Suppressor macrophage treated with lipopolysaccharide for 4 hours (primary cell): Measurements from ENCODE around the gene FOXN4.

ENCODE experiments used
- DNase-seq: peaks from one replicate; pipeline ENCODE4 v3.0.0-alpha.2; 2020

FOXN4 gene

DNA sequence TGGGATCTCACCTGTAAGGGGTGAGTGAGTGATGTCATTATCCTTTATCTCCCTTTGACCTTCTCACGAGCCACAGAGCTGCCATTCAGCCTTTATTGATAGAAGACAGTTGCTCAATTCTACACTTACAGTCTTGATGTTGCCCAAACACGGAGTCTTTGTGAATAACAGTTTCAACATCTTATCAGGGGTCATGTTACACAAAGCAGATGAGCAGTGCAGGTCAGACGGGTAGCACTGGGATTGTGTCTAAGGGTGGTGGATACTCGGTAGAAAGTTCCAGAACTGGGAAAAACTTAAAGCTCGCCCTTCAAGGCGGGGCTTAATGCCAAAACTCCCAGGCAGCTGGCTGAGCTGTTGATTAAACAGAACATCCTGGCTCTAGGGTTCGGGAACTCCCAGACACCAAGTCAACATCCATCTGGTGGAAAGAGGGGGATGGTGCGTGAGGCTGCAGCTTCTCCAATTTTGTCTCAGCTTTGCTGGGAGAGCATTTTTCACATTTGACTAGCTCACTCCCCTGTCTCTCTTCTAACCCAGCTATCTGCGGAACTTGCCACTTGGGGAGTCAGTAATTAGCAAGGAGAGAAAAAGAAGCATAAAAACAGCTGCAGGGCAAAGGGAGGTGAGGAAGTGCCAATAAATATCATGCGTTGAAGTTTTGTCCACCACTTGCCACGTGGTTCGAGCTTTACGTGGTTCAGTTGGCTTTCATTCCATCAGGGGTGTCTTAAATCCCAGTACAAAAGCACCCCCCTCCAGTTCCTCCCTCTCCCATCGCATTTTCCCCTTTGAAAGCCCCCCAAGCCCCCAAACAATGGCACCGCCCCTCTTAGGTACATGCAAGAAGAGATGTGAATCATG lies 31.0 kb downstream of the FOXN4 start:
- no peak for DNase-seq

- DNase-seq, result no peak
Observed at GRCh38 chr12:109277255-109277898, 31.7 kb downstream of the FOXN4 start.

GRCh38 chr12:109276160-109276559 lies 32.9 kb downstream of the FOXN4 start:
- no peak for DNase-seq

DNA sequence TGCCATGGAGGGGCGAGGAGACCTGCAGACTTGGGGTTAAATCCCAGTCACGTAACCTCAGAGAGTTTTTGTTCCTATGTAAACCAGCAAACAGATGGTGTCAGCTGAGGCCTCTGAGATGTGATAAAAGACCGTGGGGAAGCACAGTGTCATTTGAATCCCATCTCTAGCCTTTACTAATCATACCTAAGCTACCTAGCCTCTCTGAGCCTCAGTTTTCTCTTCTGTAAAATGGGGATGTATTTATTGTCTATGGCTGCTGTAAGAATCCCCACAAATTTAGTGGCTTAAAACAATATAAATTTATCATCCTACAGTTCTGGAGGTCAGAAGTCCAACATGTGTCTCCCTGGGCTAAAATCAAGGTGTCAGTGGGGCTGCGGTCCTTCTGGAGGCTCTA lies 33.9 kb downstream of the FOXN4 start:
- no peak for DNase-seq

DNA sequence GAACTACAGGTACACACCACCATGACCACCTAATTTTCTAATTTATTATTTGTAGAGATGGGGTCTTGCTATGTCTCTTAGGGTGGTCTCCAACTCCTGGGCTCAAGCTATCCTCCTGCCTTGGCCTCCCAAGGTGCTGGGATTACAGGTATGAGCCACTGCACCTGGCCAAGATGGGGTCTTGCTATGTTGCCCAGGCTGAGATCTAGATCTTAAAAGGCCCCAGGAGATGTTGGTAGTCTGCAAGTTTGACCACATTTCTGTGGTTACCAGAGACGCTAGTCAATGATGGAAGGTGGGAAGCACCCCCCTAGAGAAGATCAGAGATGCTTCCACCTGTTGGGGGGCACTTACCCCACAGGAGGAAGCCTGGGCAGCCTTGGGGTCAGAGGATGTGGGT lies 34.7 kb downstream of the FOXN4 start:
- DNase-seq, result no peak

- no peak for DNase-seq
Observed at GRCh38 chr12:109273354-109273753, 35.7 kb downstream of the FOXN4 start.

GRCh38 chr12:109271418-109271817 lies 37.7 kb downstream of the FOXN4 start:
- DNase-seq, result no peak

- no peak for DNase-seq
Observed at GRCh38 chr12:109270494-109270893, 38.6 kb downstream of the FOXN4 start.

- DNase-seq, result no peak
Observed at GRCh38 chr12:109269428-109269827, 39.7 kb downstream of the FOXN4 start.

- no peak for DNase-seq
Observed at GRCh38 chr12:109268896-109269295, 40.2 kb downstream of the FOXN4 start.

GRCh38 chr12:109267361-109267760 lies 41.7 kb downstream of the FOXN4 start:
- no peak for DNase-seq

DNA sequence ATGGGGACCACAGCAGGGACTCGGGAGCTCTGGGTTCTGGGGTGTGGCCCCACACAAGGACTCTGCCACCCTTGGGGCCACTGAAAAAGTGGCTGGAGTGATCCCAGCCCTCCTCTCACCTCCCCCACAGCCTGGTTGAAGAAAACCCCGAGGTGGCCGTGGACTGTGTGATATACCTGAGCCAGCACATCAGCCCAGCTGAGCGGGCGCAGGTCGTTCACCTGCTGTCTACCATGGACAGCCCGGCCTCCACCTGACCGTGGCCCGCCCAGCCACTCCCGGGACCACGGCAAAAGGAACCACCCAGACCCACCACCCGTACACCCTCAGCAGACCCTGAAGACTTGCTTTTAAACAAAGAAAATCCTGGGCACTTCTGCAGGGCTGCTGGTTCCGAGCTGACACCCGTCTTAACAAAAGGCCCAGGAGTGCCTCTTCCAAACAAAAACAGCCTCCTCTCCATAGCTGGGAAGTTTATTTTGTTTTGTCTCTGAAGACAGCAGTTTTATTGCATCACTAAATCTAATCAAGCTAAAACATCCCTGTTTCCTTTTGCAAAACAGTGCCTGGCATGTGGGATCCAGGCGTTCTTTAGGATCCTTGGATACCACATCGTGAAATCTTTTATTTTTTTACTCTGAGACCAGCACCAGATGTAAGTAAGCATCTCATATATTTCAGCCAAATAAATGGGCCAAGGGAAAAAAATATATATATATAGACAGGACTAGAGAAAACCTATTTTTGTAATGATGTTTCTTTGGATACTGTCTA lies 42.8 kb downstream of the FOXN4 start:
- DNase-seq, result no peak

DNA sequence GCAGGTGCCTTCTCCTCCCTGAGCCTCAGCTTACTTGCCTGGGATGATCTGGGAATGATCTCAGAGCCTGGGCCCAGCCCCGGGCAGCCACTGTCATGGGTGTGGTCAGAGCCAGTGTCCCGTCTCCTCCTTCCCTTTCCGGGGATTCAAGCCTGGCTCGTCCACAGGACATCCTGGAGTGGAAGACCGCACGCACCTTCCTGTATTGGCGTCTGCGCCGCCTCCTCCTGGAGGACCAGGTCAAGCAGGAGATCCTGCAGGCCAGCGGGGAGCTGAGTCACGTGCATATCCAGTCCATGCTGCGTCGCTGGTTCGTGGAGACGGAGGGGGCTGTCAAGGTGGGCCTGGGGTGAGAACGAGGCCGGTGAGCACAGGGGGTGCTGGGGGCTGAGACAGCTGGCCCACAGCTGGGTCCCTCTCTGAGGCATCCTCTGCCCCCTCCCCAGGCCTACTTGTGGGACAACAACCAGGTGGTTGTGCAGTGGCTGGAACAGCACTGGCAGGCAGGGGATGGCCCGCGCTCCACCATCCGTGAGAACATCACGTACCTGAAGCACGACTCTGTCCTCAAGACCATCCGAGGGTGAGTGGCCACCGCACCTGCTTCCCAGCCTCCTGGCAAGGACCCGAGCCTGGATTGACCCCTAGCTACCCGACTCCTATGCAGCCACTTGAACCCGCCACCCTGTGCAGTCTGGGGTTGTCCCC lies 44.0 kb downstream of the FOXN4 start:
- no peak for DNase-seq

DNA sequence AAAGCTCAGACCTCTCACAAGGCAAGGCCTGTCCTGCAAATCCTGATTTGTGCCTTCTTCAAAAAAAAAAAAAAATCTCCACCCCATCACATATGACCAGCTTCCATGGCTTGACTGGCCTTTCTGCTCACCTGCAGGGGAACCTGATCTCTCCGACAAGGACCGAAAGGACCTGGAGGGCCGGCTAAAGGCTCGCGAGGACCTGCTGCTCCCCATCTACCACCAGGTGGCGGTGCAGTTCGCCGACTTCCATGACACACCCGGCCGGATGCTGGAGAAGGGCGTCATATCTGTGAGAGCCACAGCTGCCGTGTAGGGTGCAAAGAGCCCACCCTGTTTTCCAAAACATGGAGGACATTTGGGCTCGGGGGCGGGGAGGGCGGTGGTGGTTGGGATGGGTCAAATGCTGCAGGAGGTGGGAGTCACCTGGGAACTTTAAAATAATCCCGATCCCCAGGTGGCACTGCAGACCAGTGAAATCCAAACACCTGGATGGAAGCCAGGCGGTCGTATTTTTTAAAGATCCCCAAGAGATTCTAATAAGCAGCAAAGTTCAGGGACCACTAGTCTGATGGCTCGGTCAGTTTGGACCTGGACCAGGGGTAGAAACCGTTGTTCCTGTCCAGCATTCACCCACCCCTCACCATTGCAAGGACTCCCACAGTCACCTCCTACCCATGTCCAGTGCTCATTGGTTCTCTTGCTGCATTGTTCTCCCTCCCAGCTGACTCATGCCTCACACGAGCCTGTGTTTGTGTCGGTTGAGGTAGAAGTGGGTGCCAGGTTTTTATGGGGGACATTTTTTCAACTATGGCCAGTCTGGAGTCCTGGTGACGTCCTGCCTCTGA lies 44.8 kb downstream of the FOXN4 start:
- DNase-seq, result peak; percentile 59

DNA sequence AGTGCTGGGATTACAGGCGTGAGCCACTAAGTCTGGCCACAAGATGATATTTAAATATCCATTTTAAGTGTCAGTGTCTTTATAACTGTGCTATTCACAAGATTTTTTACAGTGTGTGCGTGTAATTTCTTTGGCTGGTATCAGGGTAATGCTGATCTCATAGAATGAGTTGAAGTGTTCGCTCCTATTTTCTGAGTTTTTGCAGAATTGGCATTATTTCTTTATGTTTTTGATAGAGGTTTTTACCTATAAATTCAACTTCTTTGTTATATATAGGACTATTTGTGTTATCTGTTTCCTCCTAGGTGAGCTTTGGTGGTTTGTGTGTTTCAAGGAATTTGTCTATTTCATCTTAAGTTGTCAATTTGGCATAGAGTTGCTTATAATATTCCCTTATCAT lies 45.6 kb downstream of the FOXN4 start:
- DNase-seq, result no peak

GRCh38 chr12:109261939-109262338 lies 47.1 kb downstream of the FOXN4 start:
- no peak for DNase-seq

- no peak for DNase-seq
Observed at GRCh38 chr12:109261087-109261486, 48.0 kb downstream of the FOXN4 start.

GRCh38 chr12:109259545-109259895 lies 49.6 kb downstream of the FOXN4 start:
- no peak for DNase-seq

- DNase-seq, result no peak
Observed at GRCh38 chr12:109258607-109259544, 50.2 kb downstream of the FOXN4 start.

DNA sequence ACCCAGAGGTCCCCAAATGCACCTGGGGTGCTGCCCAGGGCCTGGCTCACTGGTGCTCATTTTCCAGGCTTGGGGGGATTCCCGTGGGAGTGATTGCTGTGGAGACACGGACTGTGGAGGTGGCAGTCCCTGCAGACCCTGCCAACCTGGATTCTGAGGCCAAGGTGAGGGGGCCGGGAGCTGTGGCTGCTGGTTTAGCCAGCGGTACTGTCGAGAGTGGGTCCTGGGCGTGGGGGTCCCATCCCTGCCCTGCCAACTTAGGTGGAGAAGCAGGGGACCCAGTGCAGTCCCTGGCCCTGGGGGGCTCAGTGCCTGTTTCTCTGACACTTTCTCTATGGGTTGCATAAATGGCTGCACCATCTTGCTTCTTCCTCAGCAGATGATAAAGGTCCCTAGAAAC lies 50.9 kb downstream of the FOXN4 start:
- no peak for DNase-seq

DNA sequence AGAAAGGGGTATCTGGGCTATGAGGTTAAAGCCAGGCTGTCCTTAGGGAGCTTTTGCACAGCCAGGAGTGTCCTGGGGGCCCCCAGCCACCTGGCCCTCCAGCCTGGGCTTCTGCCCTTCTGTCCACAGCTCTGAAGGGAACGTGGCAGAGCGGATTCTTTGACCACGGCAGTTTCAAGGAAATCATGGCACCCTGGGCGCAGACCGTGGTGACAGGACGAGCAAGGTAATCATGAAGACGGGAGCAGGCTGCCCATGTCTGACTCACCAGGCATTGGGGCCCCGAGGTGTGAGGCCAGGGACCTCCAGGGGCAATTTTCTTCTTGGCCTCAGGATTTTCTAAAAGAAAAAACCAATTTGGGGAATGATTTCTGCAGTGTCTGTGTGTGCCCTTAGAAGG lies 53.1 kb downstream of the FOXN4 start:
- no peak for DNase-seq
